Stimulated activated naive CD8-positive, alpha-beta T cell treated with anti-CD3 and anti-CD28 coated beads, Interleukin-15, amount 100 ng/mL, for 72 hours (primary cell): ENCODE results near the gene CTF1.

Experiments
- ATAC-seq: fragments of 150-1000 bp; cut with Tn5 transposase; 2 replicates; pipeline ENCODE4 v1.10.0; 2021; ENCODE audit warnings: mild to moderate bottlenecking, moderate library complexity
- DNase-seq, 2 donors: peaks; one replicate each; pipeline ENCODE4 v3.0.0; 2021 to 2022
- H3K27ac Mint-ChIP-seq, 2 donors: one replicate each; pipeline ENCODE4 v1.8.0; 2022; ENCODE audit warnings: mild to moderate bottlenecking in 2 of 2, mixed read lengths in 2 of 2, moderate library complexity in 2 of 2
- H3K27me3 Mint-ChIP-seq: one replicate; pipeline ENCODE4 v1.8.0; 2022; ENCODE audit warnings: mixed read lengths
- H3K4me1 Mint-ChIP-seq: one replicate; pipeline ENCODE4 v1.8.0; 2022; ENCODE audit warnings: mild to moderate bottlenecking, mixed read lengths
- H3K4me3 Mint-ChIP-seq, 2 donors: one replicate each; pipeline ENCODE4 v1.8.0; 2022; ENCODE audit warnings: mild to moderate bottlenecking in 2 of 2, mixed read lengths in 2 of 2, moderate library complexity in 1 of 2
- H3K9me3 Mint-ChIP-seq, 2 donors: one replicate each; pipeline ENCODE4 v1.8.0; 2022; ENCODE audit warnings: mixed read lengths in 2 of 2

The CTF1 gene

GRCh38 chr16:30895627-30896260, 670 bp upstream of the CTF1 start:
- Mint-ChIP-seq H3K27me3 (no peaks in the 10 kb centered on the region), H3K9me3 (no peaks in the 10 kb centered on the region), H3K4me1 (peaks cover 53% of the 10 kb centered on the region), H3K4me3 (no peak overlapping the region), H3K27ac (no peak overlapping the region)
- ATAC-seq (no peak), DNase-seq (peak in 1 of 2 donors; percentile 16)

DNA sequence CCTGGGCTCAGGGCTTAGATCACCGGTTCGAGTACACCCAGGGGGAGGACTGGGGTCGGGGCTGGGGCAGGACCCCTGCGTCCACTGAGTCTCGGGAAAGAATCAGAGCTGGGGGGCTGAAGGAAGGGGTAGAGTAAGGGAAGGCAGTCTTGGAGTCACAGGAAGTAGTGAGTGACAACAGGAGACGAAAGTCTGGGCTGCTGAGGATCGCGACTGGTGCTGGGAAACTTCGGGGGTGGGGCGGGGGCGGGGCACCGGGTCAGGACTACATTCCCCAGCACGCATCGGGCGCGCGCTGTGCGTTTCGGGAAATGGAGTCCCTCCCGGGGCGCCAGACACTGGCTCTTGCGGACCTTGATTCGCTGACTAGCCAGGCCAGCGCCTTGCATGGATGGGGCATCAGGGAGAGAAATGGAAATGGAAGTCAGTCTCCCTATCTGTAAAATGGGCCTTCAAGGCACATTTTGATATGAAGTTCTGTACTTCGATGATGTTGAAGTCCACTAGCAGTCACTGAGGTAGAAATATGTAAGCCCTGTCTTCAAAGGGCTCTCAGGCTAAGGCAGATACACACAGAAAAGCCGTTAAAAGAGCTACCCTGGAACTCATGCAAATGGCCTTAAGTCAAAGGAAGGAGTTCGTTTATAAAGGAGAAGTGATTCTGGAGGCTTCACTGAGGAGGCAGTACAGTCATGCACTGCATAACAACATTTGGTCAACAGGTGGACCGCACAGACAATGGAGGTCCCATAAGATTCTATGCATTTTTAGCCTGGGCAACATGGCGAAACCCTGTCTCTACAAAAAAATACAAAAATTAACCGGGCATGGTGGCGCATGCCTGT, 697 bp downstream of the CTF1 start:
- DNase-seq (peak; percentile 76 to 83), ATAC-seq (peak; percentile 59)
- peaks cover 59% of the 10 kb centered on the region for H3K4me1 Mint-ChIP-seq
- no peaks in the 10 kb centered on the region for H3K27me3 Mint-ChIP-seq
- peak overlapping the region; percentile 35 to 89 for H3K27ac Mint-ChIP-seq
- peak overlapping the region; percentile 76 to 82 for H3K4me3 Mint-ChIP-seq
- H3K9me3 Mint-ChIP-seq, result no peaks in the 10 kb centered on the region

- H3K27me3 Mint-ChIP-seq, result no peaks in the 10 kb centered on the region
- H3K4me1 Mint-ChIP-seq, result peaks cover 54% of the 10 kb centered on the region
- DNase-seq (no peak), ATAC-seq (no peak)
- no peak overlapping the region for H3K4me3 Mint-ChIP-seq
- peaks cover 4 to 8% of the 10 kb centered on the region in 2 donors for H3K9me3 Mint-ChIP-seq
- no peak overlapping the region for H3K27ac Mint-ChIP-seq
These were observed 3.4 kb downstream of the CTF1 start for GRCh38 chr16:30899794-30900193.

DNA sequence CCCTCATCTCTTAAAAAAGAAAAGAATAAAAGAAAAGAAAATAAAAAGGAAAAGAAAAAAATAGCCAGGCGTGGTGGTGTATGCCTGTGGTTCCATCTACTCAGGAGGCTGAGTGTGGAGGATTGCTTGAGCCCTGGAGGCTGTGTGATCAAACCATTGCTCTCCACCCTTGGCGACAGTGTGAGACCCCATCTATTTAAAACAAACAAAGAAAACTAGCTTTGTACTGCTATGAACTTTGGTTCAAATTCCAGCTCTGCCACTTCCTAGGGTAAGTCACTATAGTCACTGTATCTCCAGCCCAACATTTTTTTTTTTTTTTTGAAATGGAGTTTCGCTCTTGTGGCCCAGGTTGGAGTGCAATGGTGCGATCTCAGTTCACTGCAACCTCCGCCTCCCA, 4.2 kb downstream of the CTF1 start:
- no peak for ATAC-seq

GRCh38 chr16:30901201-30902028, 5.0 kb downstream of the CTF1 start:
- Mint-ChIP-seq H3K4me3 (peak overlapping the region; percentile 60 to 72), H3K27ac (peak overlapping the region; percentile 74 to 87), H3K4me1 (peaks cover 38% of the 10 kb centered on the region), H3K27me3 (no peaks in the 10 kb centered on the region), H3K9me3 (peaks cover 4 to 8% of the 10 kb centered on the region in 2 donors)
- ATAC-seq, result no peak
- DNase-seq, result no peak

More for the DNA sequence above, 4.2 kb downstream of the CTF1 start:
- Mint-ChIP-seq H3K27ac (no peak overlapping the region), H3K4me1 (peaks cover 46% of the 10 kb centered on the region), H3K9me3 (peaks cover 4 to 8% of the 10 kb centered on the region in 2 donors), H3K4me3 (no peak overlapping the region), H3K27me3 (no peaks in the 10 kb centered on the region)
- DNase-seq, result no peak

DNA sequence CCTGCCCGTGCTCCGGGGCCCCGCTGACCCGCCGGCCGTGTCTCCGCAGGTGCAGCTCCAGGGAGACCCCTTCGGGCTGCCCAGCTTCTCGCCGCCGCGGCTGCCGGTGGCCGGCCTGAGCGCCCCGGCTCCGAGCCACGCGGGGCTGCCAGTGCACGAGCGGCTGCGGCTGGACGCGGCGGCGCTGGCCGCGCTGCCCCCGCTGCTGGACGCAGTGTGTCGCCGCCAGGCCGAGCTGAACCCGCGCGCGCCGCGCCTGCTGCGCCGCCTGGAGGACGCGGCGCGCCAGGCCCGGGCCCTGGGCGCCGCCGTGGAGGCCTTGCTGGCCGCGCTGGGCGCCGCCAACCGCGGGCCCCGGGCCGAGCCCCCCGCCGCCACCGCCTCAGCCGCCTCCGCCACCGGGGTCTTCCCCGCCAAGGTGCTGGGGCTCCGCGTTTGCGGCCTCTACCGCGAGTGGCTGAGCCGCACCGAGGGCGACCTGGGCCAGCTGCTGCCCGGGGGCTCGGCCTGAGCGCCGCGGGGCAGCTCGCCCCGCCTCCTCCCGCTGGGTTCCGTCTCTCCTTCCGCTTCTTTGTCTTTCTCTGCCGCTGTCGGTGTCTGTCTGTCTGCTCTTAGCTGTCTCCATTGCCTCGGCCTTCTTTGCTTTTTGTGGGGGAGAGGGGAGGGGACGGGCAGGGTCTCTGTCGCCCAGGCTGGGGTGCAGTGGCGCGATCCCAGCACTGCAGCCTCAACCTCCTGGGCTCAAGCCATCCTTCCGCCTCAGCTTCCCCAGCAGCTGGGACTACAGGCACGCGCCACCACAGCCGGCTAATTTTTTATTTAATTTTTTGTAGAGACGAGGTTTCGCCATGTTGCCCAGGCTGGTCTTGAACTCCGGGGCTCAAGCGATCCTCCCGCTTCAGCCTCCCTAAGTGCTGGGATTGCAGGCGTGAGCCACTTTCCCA, 5.9 kb downstream of the CTF1 start:
- no peaks in the 10 kb centered on the region for H3K27me3 Mint-ChIP-seq
- peaks cover 4 to 8% of the 10 kb centered on the region in 2 donors for H3K9me3 Mint-ChIP-seq
- peak; percentile 89 for ATAC-seq
- H3K4me3 Mint-ChIP-seq, result peak overlapping the region; percentile 97 to 100
- peak overlapping the region; percentile 97 to 99 for H3K27ac Mint-ChIP-seq
- peaks cover 29% of the 10 kb centered on the region for H3K4me1 Mint-ChIP-seq
- peak; percentile 69 to 77 for DNase-seq

GRCh38 chr16:30903002-30903401, 6.6 kb downstream of the CTF1 start:
- DNase-seq (peak; percentile 29 to 43), ATAC-seq (peak; percentile 56)
- peaks cover 26% of the 10 kb centered on the region for H3K4me1 Mint-ChIP-seq
- peak overlapping the region; percentile 97 to 99 for H3K27ac Mint-ChIP-seq
- no peaks in the 10 kb centered on the region for H3K27me3 Mint-ChIP-seq
- peaks cover 4 to 8% of the 10 kb centered on the region in 2 donors for H3K9me3 Mint-ChIP-seq
- peak overlapping the region; percentile 97 to 100 for H3K4me3 Mint-ChIP-seq

DNA sequence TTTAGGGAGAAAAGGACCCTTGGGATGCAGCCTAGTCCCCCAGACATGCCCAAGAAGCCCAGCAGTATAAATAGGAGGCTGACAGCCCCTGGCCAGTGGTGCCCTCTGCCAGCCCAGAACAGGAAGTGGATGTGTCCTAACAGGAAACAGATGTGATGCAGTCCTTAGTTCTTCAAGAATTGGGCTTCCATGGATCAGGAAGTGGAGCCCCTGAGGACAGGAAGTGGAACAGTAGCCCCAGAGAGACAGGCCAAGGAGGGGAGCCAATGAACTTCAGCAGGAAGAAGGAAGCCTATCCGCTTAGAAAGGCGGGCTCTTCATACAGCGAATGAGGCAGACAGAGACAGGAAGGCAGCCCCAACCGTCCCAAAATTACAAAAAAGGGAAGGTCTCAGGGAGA, 7.2 kb downstream of the CTF1 start:
- Mint-ChIP-seq H3K4me3 (peak overlapping the region; percentile 67 to 100), H3K9me3 (peaks cover 4 to 8% of the 10 kb centered on the region in 2 donors), H3K27ac (peak overlapping the region; percentile 98), H3K27me3 (no peaks in the 10 kb centered on the region), H3K4me1 (peaks cover 26% of the 10 kb centered on the region)
- DNase-seq (peak; percentile 20 to 24), ATAC-seq (no peak)

GRCh38 chr16:30904114-30904780, 7.8 kb downstream of the CTF1 start:
- Mint-ChIP-seq H3K27me3 (no peaks in the 10 kb centered on the region), H3K4me3 (peak overlapping the region in 1 of 2 donors; percentile 67), H3K4me1 (peaks cover 26% of the 10 kb centered on the region), H3K9me3 (peaks cover 4 to 8% of the 10 kb centered on the region in 2 donors), H3K27ac (peak overlapping the region in 1 of 2 donors; percentile 98)
- DNase-seq (no peak), ATAC-seq (no peak)

DNA sequence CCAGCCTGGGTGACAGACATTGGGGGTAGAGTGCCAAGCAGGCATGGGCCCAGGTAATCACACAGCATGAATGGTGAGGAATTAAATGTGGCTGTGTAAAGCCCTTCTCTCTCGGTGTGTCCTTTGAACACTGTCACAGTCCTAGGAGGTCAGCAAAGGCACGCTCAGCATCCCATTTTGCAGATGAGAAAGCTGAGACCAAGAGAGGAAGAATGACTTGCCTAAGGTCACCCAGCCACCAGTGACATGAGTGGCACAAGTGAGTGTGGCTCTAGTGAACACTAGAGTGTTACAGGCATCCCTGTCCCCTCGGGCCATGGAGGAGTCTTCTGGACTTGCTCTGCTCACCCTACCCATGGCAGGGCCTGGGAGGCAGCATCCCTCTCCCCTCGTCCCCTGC, 10.7 kb downstream of the CTF1 start:
- DNase-seq, result no peak
- peaks cover 17% of the 10 kb centered on the region for H3K4me1 Mint-ChIP-seq
- no peak overlapping the region for H3K27ac Mint-ChIP-seq
- no peaks in the 10 kb centered on the region for H3K27me3 Mint-ChIP-seq
- no peak for ATAC-seq
- H3K9me3 Mint-ChIP-seq, result peaks cover 4 to 8% of the 10 kb centered on the region in 2 donors
- no peak overlapping the region for H3K4me3 Mint-ChIP-seq

DNA sequence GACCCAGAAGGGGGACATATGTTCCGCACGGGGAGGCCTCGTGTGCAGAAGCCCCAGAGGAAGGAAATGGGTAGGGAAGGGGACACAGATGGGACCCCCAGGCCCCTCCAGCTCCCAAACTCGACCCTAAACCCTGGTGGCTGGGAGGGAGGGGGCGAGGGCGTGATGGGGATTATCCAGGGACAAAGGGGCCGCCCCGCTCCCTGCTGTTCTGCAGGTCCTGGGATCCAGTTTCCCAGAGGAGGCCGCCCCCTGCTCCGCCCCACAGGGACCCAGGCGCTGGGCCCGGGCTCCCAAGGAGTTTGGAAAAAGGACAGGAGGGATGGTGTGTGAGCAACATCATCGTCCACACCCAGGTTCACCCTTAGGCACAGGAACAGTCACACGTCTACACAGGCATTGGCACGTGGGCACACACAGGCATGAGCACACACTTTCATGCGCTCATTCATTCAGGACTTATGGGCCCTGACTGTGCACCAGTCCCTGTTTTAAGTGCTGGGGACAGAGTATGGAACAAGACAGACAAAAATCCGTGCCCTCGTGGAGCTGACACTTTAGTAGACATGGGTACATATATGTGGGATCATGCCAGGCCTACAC, 14.1 kb downstream of the CTF1 start:
- no peaks in the 10 kb centered on the region for H3K9me3 Mint-ChIP-seq
- ATAC-seq (peak; percentile 9), DNase-seq (no peak)
- no peaks in the 10 kb centered on the region for H3K27me3 Mint-ChIP-seq
- H3K4me1 Mint-ChIP-seq, result no peaks in the 10 kb centered on the region
- no peak overlapping the region for H3K27ac Mint-ChIP-seq
- H3K4me3 Mint-ChIP-seq, result no peak overlapping the region

DNA sequence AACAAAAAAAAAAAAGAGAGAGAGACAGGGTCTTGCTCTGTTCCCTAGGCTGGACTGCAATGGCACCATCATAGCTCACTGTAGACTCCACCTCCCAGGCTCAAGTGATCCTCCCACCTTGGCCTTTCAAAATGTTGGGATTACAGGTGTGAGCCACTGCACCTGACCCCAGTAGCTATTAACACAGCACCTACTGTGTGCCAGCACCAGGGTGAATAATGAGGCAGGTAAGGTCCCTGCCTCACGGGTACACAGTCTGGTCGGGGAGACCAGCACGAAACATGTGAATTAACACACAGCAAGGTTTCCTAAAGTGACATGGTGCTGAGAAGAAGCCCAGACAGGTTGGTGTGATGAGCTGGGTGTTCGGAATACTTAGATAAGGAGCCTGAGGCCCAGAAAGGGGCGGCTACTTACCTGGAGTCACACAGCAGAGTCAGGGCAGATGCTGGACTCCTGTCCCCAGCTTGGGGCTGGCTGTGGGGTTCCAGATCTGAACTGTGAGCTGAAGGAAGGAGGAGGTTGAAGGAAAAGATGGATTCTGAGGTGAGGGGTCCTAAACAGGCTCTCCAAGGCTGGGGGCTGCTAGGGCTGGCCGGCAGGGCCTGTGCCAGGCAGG, 16.5 kb downstream of the CTF1 start:
- no peaks in the 10 kb centered on the region for H3K4me1 Mint-ChIP-seq
- no peak for DNase-seq
- H3K27ac Mint-ChIP-seq, result no peak overlapping the region
- no peaks in the 10 kb centered on the region for H3K9me3 Mint-ChIP-seq
- ATAC-seq, result no peak
- H3K27me3 Mint-ChIP-seq, result no peaks in the 10 kb centered on the region
- H3K4me3 Mint-ChIP-seq, result no peak overlapping the region

DNA sequence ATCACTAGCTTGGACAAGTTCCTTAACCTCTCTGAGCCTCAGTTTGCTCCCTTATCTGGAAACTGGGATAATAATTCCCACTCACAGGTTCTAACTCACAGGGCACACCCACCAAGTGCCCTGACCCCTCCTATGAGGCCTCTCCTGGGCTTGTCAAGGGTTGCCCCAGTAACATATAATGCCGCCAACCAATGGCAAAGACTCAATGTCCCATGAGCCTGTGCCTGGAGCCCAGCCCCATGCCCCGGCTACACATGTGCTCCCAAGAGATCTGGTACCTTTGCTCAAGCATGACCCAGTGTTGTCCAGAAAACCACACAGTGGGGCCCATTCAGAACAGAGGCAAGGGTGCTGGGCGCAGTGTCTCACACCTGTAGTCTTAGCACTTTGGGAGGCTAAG, 18.4 kb downstream of the CTF1 start:
- DNase-seq (no peak), ATAC-seq (no peak)
- H3K27me3 Mint-ChIP-seq, result no peaks in the 10 kb centered on the region

More for the DNA sequence above, 18.4 kb downstream of the CTF1 start:
- Mint-ChIP-seq H3K9me3 (no peaks in the 10 kb centered on the region), H3K4me3 (no peak overlapping the region), H3K27ac (no peak overlapping the region), H3K4me1 (no peaks in the 10 kb centered on the region)
